ENCODE measurements around the gene RFX1. TPM values are rescaled to one million over a fixed set of nuclear protein-coding genes. Genes with fewer than 3 reads are reported as not detected.

RFX1 gene
- total and polyA plus RNA-seq, 2 of the 13 experiments (the other 11 are each of a cell fraction or from before 2014, with no cell fraction given), result 1.1 to 1.3 TPM

DNA sequence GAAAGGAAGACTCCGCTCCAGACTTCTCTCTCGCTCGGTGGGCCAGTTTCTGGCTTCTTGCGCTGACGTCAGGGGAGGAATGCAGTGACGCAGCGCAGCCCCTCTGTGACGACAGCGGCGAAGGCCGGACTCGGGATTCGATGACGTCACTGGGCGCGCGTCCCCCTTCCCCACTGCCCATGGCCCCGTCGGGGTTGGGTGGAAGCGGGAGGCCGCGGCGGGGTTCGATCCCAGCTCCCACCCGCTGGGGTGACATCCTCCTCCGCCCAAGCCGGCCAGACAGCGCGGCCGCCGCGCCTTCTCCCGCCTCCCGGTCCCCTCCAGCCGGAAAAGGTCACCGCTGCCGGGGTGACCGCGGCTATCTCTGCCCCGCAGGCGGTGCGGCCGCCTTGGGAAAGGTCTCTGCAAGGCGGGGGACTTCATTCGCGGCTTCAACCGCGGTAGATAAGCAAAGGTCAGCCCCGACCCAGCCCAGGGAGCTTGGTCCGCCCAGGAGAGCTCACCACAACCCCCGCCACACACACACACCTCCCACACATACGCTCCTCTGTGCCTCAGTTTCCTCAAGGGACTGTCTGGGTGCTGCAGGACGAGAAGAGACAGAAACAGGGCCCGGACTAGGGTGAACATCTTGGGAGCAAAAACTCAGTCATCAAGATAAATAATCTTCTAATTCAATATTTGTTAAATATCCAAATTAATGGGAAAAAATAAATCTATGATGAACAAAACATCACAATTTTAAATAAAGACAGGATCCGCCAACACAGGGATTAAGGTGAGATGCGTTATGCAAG, 844 bp upstream of the RFX1 start (continued):
- TF ChIP-seq MTF2 (CRISPR knock-in tag; IDR thresholded peaks at IDR 0.05; ENCODE audit: borderline replicate concordance) (peak; percentile 59; the same call in 1 of the 2 replicates), SYNCRIP (IDR thresholded peaks at IDR 0.05; ENCODE audit: insufficient read depth, low read depth, low read length) (no peak), ZNF337 (CRISPR knock-in tag; IDR thresholded peaks at IDR 0.05; ENCODE audit: borderline replicate concordance, low read depth) (no peak), FOXA1 (IDR thresholded peaks at IDR 0.05) (no peak), FOXA1 (CRISPR knock-in tag; IDR thresholded peaks at IDR 0.05) (no peak), PHB2 (IDR thresholded peaks at IDR 0.05; ENCODE audit: partially characterized antibody) (no peak), ZMYM4 (CRISPR knock-in tag; IDR thresholded peaks at IDR 0.05) (peak; percentile 63; the same call in 1 of the 2 replicates), DPF2 (CRISPR knock-in tag; IDR thresholded peaks at IDR 0.05; ENCODE audit: borderline replicate concordance, low read depth) (no peak), ELF4 (CRISPR knock-in tag; IDR thresholded peaks at IDR 0.05; ENCODE audit: borderline replicate concordance) (no peak), ZNF883 (CRISPR knock-in tag; IDR thresholded peaks at IDR 0.05; ENCODE audit: not compliant biosample characterization) (peak; percentile 91), SMC3 (IDR thresholded peaks at IDR 0.05; ENCODE audit: low read length) (no peak), HNF4G (IDR thresholded peaks at IDR 0.05; ENCODE audit: borderline replicate concordance, low read depth, low read length) (no peak), HNF4G (CRISPR knock-in tag; IDR thresholded peaks at IDR 0.05; ENCODE audit: borderline replicate concordance, low read depth) (peak; percentile 74; the same call in 1 of the 2 replicates)
- TF ChIP-seq, protein P1, sequence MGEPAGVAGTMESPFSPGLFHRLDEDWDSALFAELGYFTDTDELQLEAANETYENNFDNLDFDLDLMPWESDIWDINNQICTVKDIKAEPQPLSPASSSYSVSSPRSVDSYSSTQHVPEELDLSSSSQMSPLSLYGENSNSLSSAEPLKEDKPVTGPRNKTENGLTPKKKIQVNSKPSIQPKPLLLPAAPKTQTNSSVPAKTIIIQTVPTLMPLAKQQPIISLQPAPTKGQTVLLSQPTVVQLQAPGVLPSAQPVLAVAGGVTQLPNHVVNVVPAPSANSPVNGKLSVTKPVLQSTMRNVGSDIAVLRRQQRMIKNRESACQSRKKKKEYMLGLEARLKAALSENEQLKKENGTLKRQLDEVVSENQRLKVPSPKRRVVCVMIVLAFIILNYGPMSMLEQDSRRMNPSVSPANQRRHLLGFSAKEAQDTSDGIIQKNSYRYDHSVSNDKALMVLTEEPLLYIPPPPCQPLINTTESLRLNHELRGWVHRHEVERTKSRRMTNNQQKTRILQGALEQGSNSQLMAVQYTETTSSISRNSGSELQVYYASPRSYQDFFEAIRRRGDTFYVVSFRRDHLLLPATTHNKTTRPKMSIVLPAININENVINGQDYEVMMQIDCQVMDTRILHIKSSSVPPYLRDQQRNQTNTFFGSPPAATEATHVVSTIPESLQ (CRISPR knock-in tag; conservative IDR thresholded peaks at IDR 0.05), result no peak
- TF ChIP-seq, protein P2, sequence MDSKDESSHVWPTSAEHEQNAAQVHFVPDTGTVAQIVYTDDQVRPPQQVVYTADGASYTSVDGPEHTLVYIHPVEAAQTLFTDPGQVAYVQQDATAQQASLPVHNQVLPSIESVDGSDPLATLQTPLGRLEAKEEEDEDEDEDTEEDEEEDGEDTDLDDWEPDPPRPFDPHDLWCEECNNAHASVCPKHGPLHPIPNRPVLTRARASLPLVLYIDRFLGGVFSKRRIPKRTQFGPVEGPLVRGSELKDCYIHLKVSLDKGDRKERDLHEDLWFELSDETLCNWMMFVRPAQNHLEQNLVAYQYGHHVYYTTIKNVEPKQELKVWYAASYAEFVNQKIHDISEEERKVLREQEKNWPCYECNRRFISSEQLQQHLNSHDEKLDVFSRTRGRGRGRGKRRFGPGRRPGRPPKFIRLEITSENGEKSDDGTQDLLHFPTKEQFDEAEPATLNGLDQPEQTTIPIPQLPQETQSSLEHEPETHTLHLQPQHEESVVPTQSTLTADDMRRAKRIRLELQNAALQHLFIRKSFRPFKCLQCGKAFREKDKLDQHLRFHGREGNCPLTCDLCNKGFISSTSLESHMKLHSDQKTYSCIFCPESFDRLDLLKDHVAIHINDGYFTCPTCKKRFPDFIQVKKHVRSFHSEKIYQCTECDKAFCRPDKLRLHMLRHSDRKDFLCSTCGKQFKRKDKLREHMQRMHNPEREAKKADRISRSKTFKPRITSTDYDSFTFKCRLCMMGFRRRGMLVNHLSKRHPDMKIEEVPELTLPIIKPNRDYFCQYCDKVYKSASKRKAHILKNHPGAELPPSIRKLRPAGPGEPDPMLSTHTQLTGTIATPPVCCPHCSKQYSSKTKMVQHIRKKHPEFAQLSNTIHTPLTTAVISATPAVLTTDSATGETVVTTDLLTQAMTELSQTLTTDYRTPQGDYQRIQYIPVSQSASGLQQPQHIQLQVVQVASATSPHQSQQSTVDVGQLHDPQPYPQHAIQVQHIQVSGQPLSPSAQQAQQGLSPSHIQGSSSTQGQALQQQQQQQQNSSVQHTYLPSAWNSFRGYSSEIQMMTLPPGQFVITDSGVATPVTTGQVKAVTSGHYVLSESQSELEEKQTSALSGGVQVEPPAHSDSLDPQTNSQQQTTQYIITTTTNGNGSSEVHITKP (CRISPR knock-in tag; IDR thresholded peaks at IDR 0.05; ENCODE audit: low read depth), result peak; percentile 68; the same call in 1 of the 2 replicates
- TF ChIP-seq, protein P3, sequence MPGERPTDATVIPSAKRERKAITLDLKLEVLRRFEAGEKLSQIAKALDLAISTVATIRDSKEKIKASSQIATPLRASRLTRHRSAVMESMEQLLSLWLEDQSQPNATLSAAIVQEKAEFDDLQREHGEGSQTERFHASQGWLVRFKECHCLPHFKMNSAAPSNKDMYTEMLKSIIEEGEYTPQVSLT (CRISPR knock-in tag; IDR thresholded peaks at IDR 0.05; ENCODE audit: borderline replicate concordance, low read depth), result no peak
- TF ChIP-seq, protein P4, sequence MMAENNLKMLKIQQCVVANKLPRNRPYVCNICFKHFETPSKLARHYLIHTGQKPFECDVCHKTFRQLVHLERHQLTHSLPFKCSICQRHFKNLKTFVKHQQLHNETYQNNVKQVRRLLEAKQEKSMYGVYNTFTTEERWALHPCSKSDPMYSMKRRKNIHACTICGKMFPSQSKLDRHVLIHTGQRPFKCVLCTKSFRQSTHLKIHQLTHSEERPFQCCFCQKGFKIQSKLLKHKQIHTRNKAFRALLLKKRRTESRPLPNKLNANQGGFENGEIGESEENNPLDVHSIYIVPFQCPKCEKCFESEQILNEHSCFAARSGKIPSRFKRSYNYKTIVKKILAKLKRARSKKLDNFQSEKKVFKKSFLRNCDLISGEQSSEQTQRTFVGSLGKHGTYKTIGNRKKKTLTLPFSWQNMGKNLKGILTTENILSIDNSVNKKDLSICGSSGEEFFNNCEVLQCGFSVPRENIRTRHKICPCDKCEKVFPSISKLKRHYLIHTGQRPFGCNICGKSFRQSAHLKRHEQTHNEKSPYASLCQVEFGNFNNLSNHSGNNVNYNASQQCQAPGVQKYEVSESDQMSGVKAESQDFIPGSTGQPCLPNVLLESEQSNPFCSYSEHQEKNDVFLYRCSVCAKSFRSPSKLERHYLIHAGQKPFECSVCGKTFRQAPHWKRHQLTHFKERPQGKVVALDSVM (CRISPR knock-in tag; IDR thresholded peaks at IDR 0.05), result no peak
- TF ChIP-seq, protein P5, sequence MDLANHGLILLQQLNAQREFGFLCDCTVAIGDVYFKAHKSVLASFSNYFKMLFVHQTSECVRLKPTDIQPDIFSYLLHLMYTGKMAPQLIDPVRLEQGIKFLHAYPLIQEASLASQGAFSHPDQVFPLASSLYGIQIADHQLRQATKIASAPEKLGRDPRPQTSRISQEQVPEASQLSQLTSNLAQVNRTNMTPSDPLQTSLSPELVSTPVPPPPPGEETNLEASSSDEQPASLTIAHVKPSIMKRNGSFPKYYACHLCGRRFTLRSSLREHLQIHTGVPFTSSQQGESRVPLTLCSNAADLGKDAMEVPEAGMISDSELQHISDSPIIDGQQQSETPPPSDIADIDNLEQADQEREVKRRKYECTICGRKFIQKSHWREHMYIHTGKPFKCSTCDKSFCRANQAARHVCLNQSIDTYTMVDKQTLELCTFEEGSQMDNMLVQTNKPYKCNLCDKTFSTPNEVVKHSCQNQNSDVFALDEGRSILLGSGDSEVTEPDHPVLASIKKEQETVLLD (CRISPR knock-in tag; IDR thresholded peaks at IDR 0.05; ENCODE audit: low read depth), result 0 out of 2 replicates have a peak, but pooled peaks have one; percentile 40
